HG02798 (cell line): ENCODE data around the gene PTPRE.

ENCODE experiments used
- ATAC-seq: cut with Tn5 transposase; IDR thresholded peaks from one replicate; pipeline ENCODE4 v1.9.1; 2021; ENCODE audit warnings: mild to moderate bottlenecking; ENCODE audit not compliant: unreplicated experiment, poor library complexity

The PTPRE gene

GRCh38 chr10:128051548-128051947, 144.6 kb downstream of the PTPRE start:
- no peak for ATAC-seq

GRCh38 chr10:128052696-128053095, 145.8 kb downstream of the PTPRE start:
- no peak for ATAC-seq

- ATAC-seq: no peak
Measured at GRCh38 chr10:128053356-128053755, 146.5 kb downstream of the PTPRE start.

GRCh38 chr10:128054163-128054970, 147.5 kb downstream of the PTPRE start:
- ATAC-seq: no peak

DNA sequence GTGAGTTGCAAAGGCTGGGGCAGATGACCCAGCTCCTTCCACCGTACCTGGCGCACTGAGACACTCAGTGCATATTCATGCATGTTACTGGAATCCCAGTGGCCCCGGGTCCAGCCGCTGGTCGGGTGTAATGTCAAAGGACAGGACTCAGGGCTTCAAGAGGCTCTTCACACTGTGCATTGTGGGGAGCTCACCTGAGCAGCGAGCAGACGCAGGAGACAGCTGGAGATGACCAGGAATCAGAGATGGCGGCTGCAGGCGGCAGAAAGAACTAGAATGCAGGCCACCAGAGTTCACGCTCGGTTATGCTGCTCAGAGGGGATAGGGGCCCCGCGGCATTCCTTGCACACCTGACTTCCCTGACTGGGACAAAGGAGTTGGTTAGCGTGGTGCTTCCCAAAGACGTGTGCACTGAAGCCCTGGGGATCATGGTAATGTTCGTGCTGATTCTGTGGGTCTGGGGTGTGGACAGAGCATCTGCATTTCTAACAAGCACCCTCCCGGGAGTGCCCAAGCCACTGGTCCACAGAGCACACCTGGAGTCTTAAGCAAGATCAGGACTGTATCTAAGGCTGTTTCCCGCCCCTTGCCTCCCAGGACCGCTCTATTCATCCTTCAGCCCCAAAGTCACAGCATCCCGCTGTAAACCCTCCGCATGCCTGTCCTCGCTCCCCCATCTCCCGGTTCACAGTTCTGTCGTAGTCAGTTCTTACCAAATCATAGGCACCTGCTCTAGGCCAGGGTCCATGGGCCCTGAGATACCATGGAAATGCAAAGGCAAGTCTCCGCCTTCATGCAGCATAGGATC, 148.4 kb downstream of the PTPRE start:
- ATAC-seq: no peak

DNA sequence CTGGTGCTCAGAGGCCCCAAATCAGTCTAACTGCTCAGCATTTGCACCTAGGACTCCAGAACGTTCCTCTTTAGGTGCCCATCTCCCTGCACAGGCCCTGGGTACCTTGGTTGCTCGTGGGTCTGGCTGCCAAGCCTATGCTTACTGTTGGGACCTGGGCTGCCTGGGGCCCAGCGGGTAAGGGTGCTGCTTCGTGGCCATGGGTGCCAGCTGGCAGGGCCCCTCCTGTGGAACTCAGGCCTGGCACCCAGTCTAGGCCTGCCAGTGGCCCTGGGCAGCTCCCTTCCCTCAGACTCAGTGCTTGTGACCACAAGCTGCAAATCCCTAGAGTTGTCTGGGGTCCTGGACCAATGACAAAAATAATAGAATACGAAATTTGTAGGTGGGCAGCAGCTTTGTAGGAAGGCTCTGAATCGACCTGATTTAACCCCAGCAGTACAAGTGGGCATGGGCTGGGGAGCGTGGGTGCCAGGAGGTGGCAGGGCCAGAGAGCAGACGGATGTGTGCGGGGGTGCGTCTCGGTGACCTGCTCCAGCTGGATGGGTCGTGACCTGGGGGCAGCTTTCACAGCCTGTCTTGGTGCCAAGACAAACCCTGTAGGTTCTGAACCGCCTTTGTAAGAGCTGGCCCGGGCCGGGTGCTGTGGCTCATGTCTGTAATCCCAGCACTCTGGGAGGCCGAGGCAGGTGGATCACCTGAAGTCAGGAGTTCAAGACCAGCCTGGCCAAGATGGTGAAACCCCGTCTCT, 149.6 kb downstream of the PTPRE start:
- ATAC-seq: no peak

DNA sequence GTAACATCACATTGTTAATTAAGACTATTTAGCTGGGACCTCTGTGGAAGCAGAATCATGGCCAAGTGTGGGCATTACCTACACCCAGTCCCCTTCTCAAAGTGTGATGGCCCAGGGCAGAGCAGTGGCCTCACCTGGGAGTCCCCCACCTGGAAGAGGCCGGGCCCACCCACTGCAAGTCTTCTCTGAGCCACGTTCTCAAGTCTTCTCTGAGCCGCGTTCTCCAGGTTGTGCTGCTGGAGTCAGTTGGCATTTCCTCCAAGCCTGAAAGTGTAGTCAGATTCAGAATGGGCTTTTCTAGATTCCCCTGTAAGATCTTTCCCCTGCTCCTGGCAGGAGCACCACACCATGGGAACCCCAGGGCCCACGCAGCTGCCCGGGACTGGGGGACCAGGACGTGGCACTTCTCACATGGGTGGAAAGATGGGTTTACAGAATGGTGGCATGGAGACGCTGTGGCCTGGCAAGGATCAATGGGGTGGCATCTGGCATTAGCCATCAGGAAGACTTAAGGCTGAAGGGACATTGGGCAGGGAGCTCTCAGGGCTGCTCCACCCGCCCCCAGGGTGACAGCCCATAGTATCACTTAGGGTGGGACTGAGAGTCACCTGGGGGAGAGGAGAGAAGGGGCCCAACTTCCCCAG, 151.3 kb downstream of the PTPRE start:
- no peak for ATAC-seq

- ATAC-seq: no peak
Measured at GRCh38 chr10:128058750-128059134, 151.8 kb downstream of the PTPRE start.

GRCh38 chr10:128059266-128059981, 152.5 kb downstream of the PTPRE start:
- ATAC-seq: no peak

DNA sequence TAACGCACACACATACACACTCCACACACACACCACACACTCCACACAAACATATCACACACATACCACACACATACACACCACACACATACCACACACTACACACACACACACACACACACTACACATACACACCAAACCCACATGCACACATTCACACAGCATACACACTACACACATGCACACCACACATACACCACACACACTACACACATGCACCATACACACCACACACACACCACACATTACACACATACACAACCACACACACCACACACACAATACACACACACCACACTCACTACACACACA, 153.0 kb downstream of the PTPRE start:
- no peak for ATAC-seq

GRCh38 chr10:128060341-128061250, 153.7 kb downstream of the PTPRE start:
- no peak for ATAC-seq

GRCh38 chr10:128061306-128062300, 154.7 kb downstream of the PTPRE start:
- ATAC-seq: no peak

DNA sequence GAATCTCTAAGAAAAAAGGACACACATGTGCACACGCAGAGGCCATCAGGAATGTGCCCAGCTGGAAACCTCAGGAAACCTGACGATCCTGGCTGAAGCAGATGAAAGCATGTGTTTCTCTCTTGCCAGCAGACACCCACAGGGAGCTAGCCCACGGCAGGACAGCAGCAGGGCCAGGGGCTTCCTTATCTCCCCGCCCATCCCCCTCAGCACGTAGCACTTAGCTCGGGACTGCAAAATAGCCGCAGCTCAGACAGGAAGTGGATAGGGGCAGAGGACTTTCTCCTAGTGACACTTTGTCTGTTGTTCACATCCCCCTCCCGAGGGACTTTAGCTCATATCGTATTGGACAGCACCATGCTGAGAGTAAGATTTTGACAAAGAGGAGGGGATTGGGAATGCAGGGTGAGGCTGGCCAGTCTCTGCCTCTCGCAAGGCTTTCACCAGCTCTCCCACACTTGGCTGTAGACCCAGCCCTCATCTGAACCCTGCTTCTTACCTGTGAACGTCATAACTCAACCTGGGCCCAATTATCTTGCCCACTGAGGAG, 155.5 kb downstream of the PTPRE start:
- ATAC-seq: peak; percentile 3

- peak; percentile 40 for ATAC-seq
Measured at GRCh38 chr10:128062881-128063563, 156.1 kb downstream of the PTPRE start.

GRCh38 chr10:128063736-128064107, 156.8 kb downstream of the PTPRE start:
- ATAC-seq: peak; percentile 39

- peak; percentile 49 for ATAC-seq
Measured at GRCh38 chr10:128064108-128064969, 157.4 kb downstream of the PTPRE start.
